GM18868 (cell line): ENCODE data around the gene KCNJ8.
"Not testable (repeated sequence)": the region's sequence is repeated elsewhere in the genome, so short reads cannot be mapped to it uniquely, and the experiment has no call there.

ENCODE experiments used
- ATAC-seq: cut with Tn5 transposase; IDR thresholded peaks from one replicate; pipeline ENCODE4 v1.9.1; 2021; ENCODE audit warnings: mild to moderate bottlenecking, moderate library complexity; ENCODE audit not compliant: unreplicated experiment

Gene KCNJ8

GRCh38 chr12:21788089-21788983 lies 13.8 kb upstream of the KCNJ8 start:
- no peak for ATAC-seq

GRCh38 chr12:21786041-21786531 lies 11.6 kb upstream of the KCNJ8 start:
- no peak for ATAC-seq

GRCh38 chr12:21782723-21783122 lies 8.2 kb upstream of the KCNJ8 start:
- not testable (repeated sequence) for ATAC-seq

- ATAC-seq, result no peak
Observed at GRCh38 chr12:21780786-21781185, 6.3 kb upstream of the KCNJ8 start.

GRCh38 chr12:21776175-21776574 lies 1.7 kb upstream of the KCNJ8 start:
- no peak for ATAC-seq

GRCh38 chr12:21775133-21775820 lies 771 bp upstream of the KCNJ8 start:
- ATAC-seq, result no peak

GRCh38 chr12:21773806-21774205 lies 700 bp downstream of the KCNJ8 start:
- no peak for ATAC-seq

GRCh38 chr12:21773263-21773741 lies 1.2 kb downstream of the KCNJ8 start:
- ATAC-seq, result no peak

GRCh38 chr12:21771311-21771710 lies 3.2 kb downstream of the KCNJ8 start:
- no peak for ATAC-seq

- no peak for ATAC-seq
Observed at GRCh38 chr12:21769307-21769706, 5.2 kb downstream of the KCNJ8 start.

GRCh38 chr12:21766403-21766802 lies 8.1 kb downstream of the KCNJ8 start:
- no peak for ATAC-seq

- ATAC-seq, result no peak
Observed at GRCh38 chr12:21764950-21765349, 9.6 kb downstream of the KCNJ8 start.

GRCh38 chr12:21764065-21764464 lies 10.4 kb downstream of the KCNJ8 start:
- no peak for ATAC-seq

- ATAC-seq, result no peak
Observed at GRCh38 chr12:21763531-21763930, 11.0 kb downstream of the KCNJ8 start.

- no peak for ATAC-seq
Observed at GRCh38 chr12:21759737-21760136, 14.8 kb downstream of the KCNJ8 start.

- ATAC-seq, result no peak
Observed at GRCh38 chr12:21757735-21758134, 16.8 kb downstream of the KCNJ8 start.

GRCh38 chr12:21756699-21757098 lies 17.8 kb downstream of the KCNJ8 start:
- no peak for ATAC-seq

- ATAC-seq, result no peak
Observed at GRCh38 chr12:21751517-21751916, 23.0 kb downstream of the KCNJ8 start.

- no peak for ATAC-seq
Observed at GRCh38 chr12:21745258-21745657, 29.2 kb downstream of the KCNJ8 start.

- no peak for ATAC-seq
Observed at GRCh38 chr12:21731144-21731543, 43.4 kb downstream of the KCNJ8 start.

GRCh38 chr12:21725731-21726130 lies 48.8 kb downstream of the KCNJ8 start:
- ATAC-seq, result no peak
